IMR-90 (cell line): ENCODE data around the gene CHMP1A. TPM values are rescaled to one million over a fixed set of nuclear protein-coding genes. Genes with fewer than 3 reads are reported as not detected.
A peak's percentile ranks its signal among the peaks of the same experiment; 100 is the strongest.

ENCODE experiments used
- ATAC-seq: fragments of 200-7000 bp; cut with Tn5 transposase; 2 replicates; pipeline ENCODE4 v1.9.1; 2020; ENCODE audit warnings: low read depth, mild to moderate bottlenecking, moderate library complexity
- BruUV-seq: library from RNA; stranded (reverse); fragments of 400-500 nt; replicated peaks from 2 replicates; lab custom pipeline; 2021; lab: Mats Ljungman, UMichigan
- CTCF ChIA-PET: fragments of 300-600 bp; formaldehyde crosslinking; extraction: SDS; loops from one replicate; lab custom pipeline; 2021; ENCODE audit warnings: antibody characterized with exemption; lab: Yijun Ruan, JAX
- POLR2A ChIA-PET: fragments of 300-600 bp; sonication (Branson Sonifier 250); formaldehyde crosslinking; loops from one replicate; lab custom pipeline; 2022; ENCODE audit warnings: antibody characterized with exemption; ENCODE audit not compliant: unreplicated experiment; lab: Charles Lee
- DNase-seq: peaks from one replicate; pipeline ENCODE4 v3.0.0; 2013
- H2AFZ ChIP-seq: replicated peaks from 2 replicates; pipeline ENCODE3; 2013; ENCODE audit warnings: low read length, mild to moderate bottlenecking; ENCODE audit not compliant: poor library complexity
- H2AK5ac ChIP-seq: 2 replicates; pipeline ENCODE4 v1.6.1; 2013; ENCODE audit warnings: low read depth, low read length, inconsistent platforms
- H2AK9ac ChIP-seq: replicated peaks from 2 replicates; pipeline ENCODE3; 2013; ENCODE audit warnings: mild to moderate bottlenecking, low read depth, low read length, moderate library complexity; ENCODE audit not compliant: poor library complexity
- H2BK120ac ChIP-seq: 2 replicates; pipeline ENCODE4 v1.6.1; 2013; ENCODE audit warnings: low read depth, low read length, inconsistent platforms
- H2BK15ac ChIP-seq: 3 replicates; pipeline ENCODE4 v1.6.1; 2013; ENCODE audit warnings: low read depth, low read length, inconsistent platforms
- H2BK20ac ChIP-seq: 2 replicates; pipeline ENCODE4 v1.6.1; 2013; ENCODE audit warnings: low read depth, mild to moderate bottlenecking, inconsistent platforms, low read length, moderate library complexity
- H2BK5ac ChIP-seq: 2 replicates; pipeline ENCODE4 v1.6.1; 2013; ENCODE audit warnings: mild to moderate bottlenecking, low read depth, low read length, inconsistent platforms; ENCODE audit not compliant: poor library complexity, severe bottlenecking
- H3K14ac ChIP-seq: replicated peaks from 2 replicates; pipeline ENCODE4 v1.6.1; 2013; ENCODE audit warnings: low read depth, low read length, inconsistent platforms
- H3K18ac ChIP-seq: 2 replicates; pipeline ENCODE4 v1.6.1; 2013; ENCODE audit warnings: low read depth, low read length, control low read depth
- H3K23ac ChIP-seq: 2 replicates; pipeline ENCODE4 v1.6.1; 2013; ENCODE audit warnings: low read depth, low read length, inconsistent platforms
- H3K27ac ChIP-seq: 2 replicates; pipeline ENCODE4 v1.5.1; 2013; ENCODE audit warnings: mild to moderate bottlenecking, control low read depth, low read length; ENCODE audit not compliant: insufficient read depth
- H3K27me3 ChIP-seq: 2 replicates; pipeline ENCODE4 v1.6.1; 2013; ENCODE audit warnings: low read length; ENCODE audit not compliant: control insufficient read depth, insufficient read depth
- H3K36me3 ChIP-seq: 2 replicates; pipeline ENCODE4 v1.6.1; 2013; ENCODE audit warnings: low read length, mixed read lengths; ENCODE audit not compliant: control insufficient read depth, insufficient read depth
- H3K4ac ChIP-seq: 2 replicates; pipeline ENCODE4 v1.6.1; 2013; ENCODE audit warnings: low read depth, low read length, inconsistent platforms
- H3K4me1 ChIP-seq: 2 replicates; pipeline ENCODE4 v1.6.1; 2013; ENCODE audit warnings: low read length, mixed read lengths; ENCODE audit not compliant: control insufficient read depth, insufficient read depth
- H3K4me2 ChIP-seq: 2 replicates; pipeline ENCODE4 v1.6.1; 2013; ENCODE audit warnings: low read depth, mild to moderate bottlenecking, control low read depth, low read length, moderate library complexity
- H3K4me3 ChIP-seq: 2 replicates; pipeline ENCODE4 v1.5.1; 2013; ENCODE audit warnings: low read depth, mild to moderate bottlenecking, control low read depth, low read length, moderate library complexity; ENCODE audit not compliant: insufficient read depth
- H3K56ac ChIP-seq: 2 replicates; pipeline ENCODE4 v1.6.1; 2013; ENCODE audit warnings: low read length, inconsistent platforms; ENCODE audit not compliant: insufficient read depth; ENCODE audit errors: extremely low read depth
- H3K79me1 ChIP-seq, 2 experiments: 2 replicates each; pipeline ENCODE4 v1.6.1; 2013; ENCODE audit warnings: low read length in 2 of 2, inconsistent platforms in 1 of 2, low read depth in 1 of 2
- H3K9ac ChIP-seq: 2 replicates; pipeline ENCODE4 v1.6.1; 2013; ENCODE audit warnings: low read depth, low read length, control low read depth
- H3K9me1 ChIP-seq: 2 replicates; pipeline ENCODE4 v1.6.1; 2013; ENCODE audit warnings: low read length, inconsistent platforms; ENCODE audit not compliant: insufficient read depth
- H3K9me3 ChIP-seq: 2 replicates; pipeline ENCODE4 v1.6.1; 2013; ENCODE audit warnings: low read length; ENCODE audit not compliant: control insufficient read depth, insufficient read depth
- H4K20me1 ChIP-seq: 2 replicates; pipeline ENCODE4 v1.6.1; 2013; ENCODE audit warnings: low read length, inconsistent platforms; ENCODE audit not compliant: insufficient read depth
- H4K5ac ChIP-seq: 2 replicates; pipeline ENCODE4 v1.6.1; 2013; ENCODE audit warnings: mild to moderate bottlenecking, low read depth, low read length, control low read depth
- H4K8ac ChIP-seq, 2 experiments: 2 replicates each; pipeline ENCODE4 v1.6.1; 2013; ENCODE audit warnings: low read depth in 2 of 2, low read length in 2 of 2, control low read depth in 1 of 2, inconsistent platforms in 1 of 2
- H4K91ac ChIP-seq: 2 replicates; pipeline ENCODE4 v1.6.1; 2013; ENCODE audit warnings: low read depth, low read length, inconsistent platforms; ENCODE audit not compliant: insufficient read depth
- CTCF ChIP-seq: conservative IDR thresholded peaks from 2 replicates; pipeline ENCODE4 v1.5.1; 2012; ENCODE audit warnings: mild to moderate bottlenecking, low read depth, low read length, improper control_type of control experiment
- MAZ ChIP-seq: IDR thresholded peaks from 2 replicates; pipeline ENCODE4 v1.6.1; 2012; ENCODE audit warnings: low read depth, mild to moderate bottlenecking, low read length, improper control_type of control experiment, moderate library complexity, borderline replicate concordance
- MXI1 ChIP-seq: IDR thresholded peaks from 2 replicates; pipeline ENCODE4 v1.6.1; 2012; ENCODE audit warnings: low read depth, mild to moderate bottlenecking, low read length, moderate library complexity, borderline replicate concordance
- POLR2A ChIP-seq: IDR thresholded peaks from 2 replicates; pipeline ENCODE4 v1.6.1; 2012; ENCODE audit warnings: mild to moderate bottlenecking, low read depth, low read length
- RCOR1 ChIP-seq: IDR thresholded peaks from 2 replicates; pipeline ENCODE4 v1.6.1; 2012; ENCODE audit warnings: mild to moderate bottlenecking, low read length, improper control_type of control experiment; ENCODE audit not compliant: insufficient replicate concordance
- SMC3 ChIP-seq: fragments of 150-350 bp; IDR thresholded peaks from 2 replicates; pipeline ENCODE4 v1.6.1; 2016; ENCODE audit warnings: low read depth, mild to moderate bottlenecking, antibody characterized with exemption, low read length, moderate library complexity
- WGBS, 2 experiments: methylation state at CpG; one replicate each; pipeline versions ENCODE4 v1.1.5 to v1.1.7; 2013; ENCODE audit warnings: missing lambda C conversion rate in 2 of 2; ENCODE audit not compliant: insufficient read length in 1 of 2; ENCODE audit errors: extremely low coverage in 2 of 2; 5-methylcytosine and 5-hydroxymethylcytosine counted together
- dilution Hi-C: fragments of 300-500 bp; cut with HindIII; formaldehyde crosslinking; loops from one replicate; pipeline ENCODE4 v1.14.3; 2018; ENCODE audit warnings: low sequenced_read_pairs; ENCODE audit not compliant: unreplicated experiment
- in situ Hi-C: fragments of 300-500 bp; cut with MboI; formaldehyde crosslinking; loops from 3 replicates; pipeline ENCODE4 v1.14.3; 2019; ENCODE audit warnings: low sequenced_read_pairs, inconsistent platforms, mixed read lengths
- intact Hi-C: fragments of 100-400 bp; cut with micrococcal nuclease; formaldehyde crosslinking; loops from 2 replicates; pipeline ENCODE4 v1.10.0; 2022
- polyA plus RNA-seq, 3 experiments: library from polyadenylated mRNA; depleted of rRNA; stranded (reverse); fragments of >200 nt; gene quantifications; 2 replicates each; pipeline ENCODE4 v1.2.3, GENCODE V29; 2012; ENCODE audit warnings: low replicate concordance in 1 of 3
- total RNA-seq: library from RNA; depleted of rRNA; stranded (reverse); fragments of >200 nt; gene quantifications from 2 replicates; pipeline ENCODE4 v1.2.3, GENCODE V29; 2012
- TF ChIP-seq, protein P1 (sequence below): fragments of 150-350 bp; IDR thresholded peaks from 2 replicates; pipeline ENCODE4 v1.6.1; 2016; ENCODE audit warnings: low read depth, mild to moderate bottlenecking, low read length, moderate library complexity, borderline replicate concordance

CHMP1A gene
- total and polyA plus RNA-seq, 2 of the 4 experiments (the other 2 are of a cell fraction), result 97.3 to 99.8 TPM

GRCh38 chr16:89701425-89702406 lies 44.2 kb upstream of the CHMP1A start, which contains the start of gene SPATA2L:
Gene SPATA2L (minus strand): TSS chr16:89701705. CDS start chr16:89701232, 473 bp downstream.
- no peak within 1 kb of the TSS for H2BK120ac ChIP-seq
- peak; percentile 80 for ATAC-seq
- H2AFZ ChIP-seq, result peak within 1 kb of the TSS; percentile 99
- H2BK20ac ChIP-seq, result no peak within 1 kb of the TSS
- peak; percentile 27 for TF ChIP-seq CTCF
- peak; percentile 78 for TF ChIP-seq POLR2A
- TF ChIP-seq SMC3, result 0 out of 2 replicates have a peak, but pooled peaks have one; percentile 14
- TF ChIP-seq RCOR1, result no peak
- TF ChIP-seq, protein P1, sequence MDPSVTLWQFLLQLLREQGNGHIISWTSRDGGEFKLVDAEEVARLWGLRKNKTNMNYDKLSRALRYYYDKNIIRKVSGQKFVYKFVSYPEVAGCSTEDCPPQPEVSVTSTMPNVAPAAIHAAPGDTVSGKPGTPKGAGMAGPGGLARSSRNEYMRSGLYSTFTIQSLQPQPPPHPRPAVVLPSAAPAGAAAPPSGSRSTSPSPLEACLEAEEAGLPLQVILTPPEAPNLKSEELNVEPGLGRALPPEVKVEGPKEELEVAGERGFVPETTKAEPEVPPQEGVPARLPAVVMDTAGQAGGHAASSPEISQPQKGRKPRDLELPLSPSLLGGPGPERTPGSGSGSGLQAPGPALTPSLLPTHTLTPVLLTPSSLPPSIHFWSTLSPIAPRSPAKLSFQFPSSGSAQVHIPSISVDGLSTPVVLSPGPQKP, result no peak
- TF ChIP-seq MAZ, result peak; percentile 57; the same call in 1 of the 2 replicates
- 0 out of 2 replicates have a peak, but pooled peaks have one; percentile 24 for TF ChIP-seq MXI1
- peak within 1 kb of the TSS; percentile 10; the same call in 1 of the 2 replicates for H3K14ac ChIP-seq
- dilution Hi-C loops, result no loop called here
- peak within 1 kb of the TSS; percentile 41; the same call in 1 of the 2 replicates for H3K4ac ChIP-seq
- intact Hi-C loops, result loop anchor here (2.0 kb wide), 2 partner anchors 91 to 159 kb away; no protein-coding TSS in a partner anchor
- ChIA-PET CTCF (interaction anchor here (3.2 kb wide), 1 partner anchor 159 kb away, joined by 19 read pairs; no protein-coding TSS in a partner anchor), POLR2A (no interaction called here)
- peak within 1 kb of the TSS; percentile 35 for H2BK5ac ChIP-seq
- H4K5ac ChIP-seq, result no peak within 1 kb of the TSS; the same call in 1 of the 2 replicates
- peaks cover 21% of the 10 kb centered on the region for H4K20me1 ChIP-seq
- BruUV-seq, result no TSS peak
- no peaks in the 10 kb centered on the region for H3K27me3 ChIP-seq
- no peak within 1 kb of the TSS for H3K56ac ChIP-seq
- no peaks in the 10 kb centered on the region for H3K9me1 ChIP-seq
- H3K23ac ChIP-seq, result no peak within 1 kb of the TSS
- H3K9ac ChIP-seq, result peak within 1 kb of the TSS; percentile 89
- in situ Hi-C loops, result no loop called here
- peak within 1 kb of the TSS; percentile 86 for H2AK5ac ChIP-seq
- H3K36me3 ChIP-seq, result peaks cover 9% of the 10 kb centered on the region; the same call in 1 of the 2 replicates
- H3K9me3 ChIP-seq, result no peaks in the 10 kb centered on the region
- H3K18ac ChIP-seq, result 0 out of 2 replicates have a peak within 1 kb of the TSS, but pooled peaks have one; percentile 63
- H3K79me1 ChIP-seq, result peaks cover 5 to 20% of the 10 kb centered on the region in 2 experiments; a peak in 2 of 4 replicates
- 5% methylated on average over 22 of the region's 97 CpGs; no CpG with 5 or more reads in 1 of the 2 experiments for WGBS, 2 experiments
- H4K91ac ChIP-seq, result no peak within 1 kb of the TSS
- H3K4me3 ChIP-seq, result peak within 1 kb of the TSS; percentile 100
- peak within 1 kb of the TSS; percentile 100 for H3K4me2 ChIP-seq
- H4K8ac ChIP-seq, result peak within 1 kb of the TSS in 1 of 2 experiments; percentile 71; a peak in 1 of 4 replicates
- DNase-seq, result peak; percentile 65
- H2AK9ac ChIP-seq, result peak within 1 kb of the TSS; percentile 95
- H2BK15ac ChIP-seq, result no peak within 1 kb of the TSS
- H3K27ac ChIP-seq, result peak within 1 kb of the TSS; percentile 64; the same call in 1 of the 2 replicates
- H3K4me1 ChIP-seq, result peaks cover 11% of the 10 kb centered on the region
